NCI-H128 (cell line): Measurements from ENCODE around the gene GRPEL2.
"Not testable (repeated sequence)": the region's sequence is repeated elsewhere in the genome, so short reads cannot be mapped to it uniquely, and the experiment has no call there.

Source experiments
- DNase-seq: peaks from one replicate; lab custom pipeline; 2025; ENCODE audit not compliant: unreplicated experiment; lab: John Stamatoyannopoulos, UW

Gene GRPEL2

GRCh38 chr5:149375434-149375833 lies 30.1 kb downstream of the GRPEL2 start:
- no peak for DNase-seq

- no peak for DNase-seq
Measured at GRCh38 chr5:149376104-149376503, 30.8 kb downstream of the GRPEL2 start.

- DNase-seq = no peak
Measured at GRCh38 chr5:149376711-149377447, 31.6 kb downstream of the GRPEL2 start.

- no peak for DNase-seq
Measured at GRCh38 chr5:149378241-149378820, 33.0 kb downstream of the GRPEL2 start.

- DNase-seq = no peak
Measured at GRCh38 chr5:149379177-149379761, 34.0 kb downstream of the GRPEL2 start, which contains the start of gene IL17B. Gene IL17B, minus strand, starts transcription at chr5:149379292. Its CDS starts 67 bp downstream, at chr5:149379225.

GRCh38 chr5:149379818-149380374 lies 34.6 kb downstream of the GRPEL2 start:
- no peak for DNase-seq

GRCh38 chr5:149380466-149381121 lies 35.3 kb downstream of the GRPEL2 start:
- DNase-seq = no peak

- no peak for DNase-seq
Measured at GRCh38 chr5:149381261-149381985, 36.1 kb downstream of the GRPEL2 start.

GRCh38 chr5:149381986-149382338 lies 36.7 kb downstream of the GRPEL2 start:
- DNase-seq = no peak

- no peak for DNase-seq
Measured at GRCh38 chr5:149382517-149383220, 37.4 kb downstream of the GRPEL2 start.

GRCh38 chr5:149383399-149383798 lies 38.1 kb downstream of the GRPEL2 start:
- DNase-seq = no peak

- DNase-seq = no peak
Measured at GRCh38 chr5:149386166-149386565, 40.9 kb downstream of the GRPEL2 start.

GRCh38 chr5:149387081-149387631 lies 41.9 kb downstream of the GRPEL2 start:
- no peak for DNase-seq

GRCh38 chr5:149387982-149388381 lies 42.7 kb downstream of the GRPEL2 start:
- DNase-seq = no peak

GRCh38 chr5:149388498-149389190 lies 43.3 kb downstream of the GRPEL2 start:
- DNase-seq = no peak

GRCh38 chr5:149389552-149390495 lies 44.5 kb downstream of the GRPEL2 start:
- no peak for DNase-seq

- not testable (repeated sequence) for DNase-seq
Measured at GRCh38 chr5:149391076-149391475, 45.8 kb downstream of the GRPEL2 start.

GRCh38 chr5:149391524-149391923 lies 46.2 kb downstream of the GRPEL2 start:
- no peak for DNase-seq
